Esophagus mucosa (tissue), 1 donor: Measurements from ENCODE around the gene KRT3. TPM values are rescaled to one million over a fixed set of nuclear protein-coding genes. Genes with fewer than 3 reads are reported as not detected.

ENCODE experiments used
- total RNA-seq: library from RNA; stranded (reverse); gene quantifications from one replicate; pipeline ENCODE4 v1.2.4, GENCODE V29; 2023
- donor health status: DM: yes; HTN: yes; CAD: no.

Gene KRT3
- total RNA-seq, 1 donor from 2014 or later = 1.0 TPM

Other genes with a start within 250 kb of the KRT3 start
- not detected for gene KRT71, start 243.0 kb downstream of the KRT3 start, total RNA-seq
- gene KRT74, start 222.3 kb downstream of the KRT3 start, total RNA-seq = 0.12 TPM
- gene KRT72, start 194.7 kb downstream of the KRT3 start, total RNA-seq = not detected
- gene KRT73, start 177.6 kb downstream of the KRT3 start, total RNA-seq = not detected
- not detected for gene KRT2, start 143.9 kb downstream of the KRT3 start, total RNA-seq
- gene KRT1, start 115.7 kb downstream of the KRT3 start, total RNA-seq = 2.5 TPM
- gene KRT77, start 92.6 kb downstream of the KRT3 start, total RNA-seq = not detected
- 0.08 TPM for gene KRT76, start 18.8 kb downstream of the KRT3 start, total RNA-seq
- gene KRT4, start 18.0 kb upstream of the KRT3 start, total RNA-seq = 1,080 TPM
- 0.32 TPM for gene KRT79, start 38.2 kb upstream of the KRT3 start, total RNA-seq
- 291 TPM for gene KRT78, start 52.9 kb upstream of the KRT3 start, total RNA-seq
- gene KRT8, start 109.0 kb upstream of the KRT3 start, total RNA-seq = 40.1 TPM
- 80.0 TPM for gene KRT18, start 153.0 kb upstream of the KRT3 start, total RNA-seq
- gene EIF4B, start 210.3 kb upstream of the KRT3 start, total RNA-seq = 344 TPM